Activated CD4-positive, alpha-beta T cell treated with anti-CD3 and anti-CD28 coated beads, Interleukin-2, amount 50 U/mL, for 16 hours (primary cell): ENCODE measurements around the gene NPLOC4.

Source experiments
- DNase-seq: peaks from one replicate; pipeline ENCODE4 v3.0.0-alpha.2; 2020

The NPLOC4 gene

DNA sequence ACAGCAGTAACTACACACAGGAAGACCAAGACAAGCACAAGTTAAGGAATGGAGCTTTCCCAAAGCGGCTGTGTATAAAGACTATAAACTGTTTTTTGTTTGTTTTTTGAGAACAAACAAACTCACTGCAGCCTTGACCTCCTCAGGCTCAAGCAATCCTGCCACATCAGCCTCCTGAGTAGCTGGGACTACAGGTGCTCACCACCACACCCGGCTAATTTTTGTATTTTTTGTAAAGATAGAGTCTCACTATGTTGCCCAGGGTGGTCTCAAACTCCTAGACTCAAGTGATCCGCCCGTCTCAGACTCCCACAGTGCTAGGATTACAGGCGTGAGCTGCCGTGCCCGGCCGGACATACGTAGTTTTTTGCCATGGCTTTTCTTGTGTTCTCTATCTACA is 23.5 kb upstream of the NPLOC4 start:
- no peak for DNase-seq

DNA sequence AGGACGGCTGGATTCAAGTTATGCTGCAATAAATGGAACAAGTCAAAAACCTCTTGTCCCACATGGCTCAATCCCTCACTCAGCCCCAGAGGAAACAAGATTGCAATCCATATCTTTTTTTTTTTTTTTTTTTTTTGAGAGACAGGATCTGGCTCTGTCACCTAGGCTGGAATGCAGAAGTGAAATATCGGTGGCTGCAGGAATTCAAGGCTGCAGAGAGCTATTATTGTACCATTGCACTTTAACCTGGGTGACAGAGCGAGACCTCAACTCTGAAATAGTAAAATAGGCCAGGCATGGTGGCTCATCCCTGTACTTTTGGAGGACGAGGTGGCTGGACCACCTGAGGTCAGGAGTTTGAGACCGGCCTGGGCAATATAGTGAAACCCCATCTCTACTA is 22.1 kb upstream of the NPLOC4 start:
- DNase-seq = no peak

DNA sequence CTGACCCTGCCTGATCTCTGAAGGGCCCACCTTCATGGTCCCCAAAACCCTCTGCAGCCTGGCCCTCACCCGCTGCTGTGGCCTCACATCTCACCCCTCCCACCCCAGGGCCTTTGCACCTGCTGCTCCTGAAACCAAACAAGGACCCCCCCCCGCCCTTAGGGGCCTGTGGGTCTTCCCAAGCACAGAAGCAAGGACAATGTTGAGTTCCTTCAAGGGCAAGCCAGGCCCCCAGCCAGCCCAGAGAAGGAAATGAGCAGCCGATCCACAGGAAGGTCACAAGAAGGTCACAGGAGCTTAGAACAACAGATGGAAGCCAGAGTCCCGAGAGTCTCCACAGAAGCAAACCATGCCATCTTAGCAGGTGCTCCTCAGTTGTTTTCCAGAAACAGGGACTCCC is 19.9 kb upstream of the NPLOC4 start:
- no peak for DNase-seq

DNA sequence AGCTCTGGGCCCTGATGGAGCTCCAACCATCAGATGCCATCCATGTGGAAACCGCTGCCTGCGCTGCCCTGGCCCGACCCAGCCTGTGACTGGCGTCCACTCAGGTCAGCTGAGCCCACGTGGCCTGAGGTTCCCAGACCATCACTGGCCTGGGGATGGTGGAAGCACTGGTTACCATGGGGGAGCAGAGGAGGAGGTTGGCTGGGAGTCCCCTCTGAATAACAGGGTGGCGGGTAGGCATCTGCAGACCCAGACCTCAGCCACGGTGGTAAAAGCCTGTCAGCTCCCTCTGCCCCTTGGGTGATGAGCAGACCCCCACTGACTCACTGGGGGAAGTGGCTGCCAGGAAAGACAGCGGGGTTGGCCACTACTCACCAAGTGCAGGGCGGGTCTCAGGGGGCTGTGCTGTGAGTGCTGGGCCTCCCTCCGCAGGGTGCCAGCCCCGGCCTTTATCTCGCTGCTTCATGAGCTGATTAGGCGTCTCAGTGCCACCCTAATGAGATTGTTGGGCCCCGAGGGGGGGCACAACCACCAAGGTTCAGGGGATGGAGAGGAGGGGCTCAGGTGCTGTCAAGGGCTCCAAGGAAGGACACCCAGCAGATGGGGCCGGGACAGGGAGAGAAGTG is 19.3 kb upstream of the NPLOC4 start, which contains the start of gene PDE6G:
Gene PDE6G (minus strand): TSS at position 425 of the 626 bp plus-strand sequence. CDS start 3,237 bp downstream, outside the sequence.
- DNase-seq = no peak

DNA sequence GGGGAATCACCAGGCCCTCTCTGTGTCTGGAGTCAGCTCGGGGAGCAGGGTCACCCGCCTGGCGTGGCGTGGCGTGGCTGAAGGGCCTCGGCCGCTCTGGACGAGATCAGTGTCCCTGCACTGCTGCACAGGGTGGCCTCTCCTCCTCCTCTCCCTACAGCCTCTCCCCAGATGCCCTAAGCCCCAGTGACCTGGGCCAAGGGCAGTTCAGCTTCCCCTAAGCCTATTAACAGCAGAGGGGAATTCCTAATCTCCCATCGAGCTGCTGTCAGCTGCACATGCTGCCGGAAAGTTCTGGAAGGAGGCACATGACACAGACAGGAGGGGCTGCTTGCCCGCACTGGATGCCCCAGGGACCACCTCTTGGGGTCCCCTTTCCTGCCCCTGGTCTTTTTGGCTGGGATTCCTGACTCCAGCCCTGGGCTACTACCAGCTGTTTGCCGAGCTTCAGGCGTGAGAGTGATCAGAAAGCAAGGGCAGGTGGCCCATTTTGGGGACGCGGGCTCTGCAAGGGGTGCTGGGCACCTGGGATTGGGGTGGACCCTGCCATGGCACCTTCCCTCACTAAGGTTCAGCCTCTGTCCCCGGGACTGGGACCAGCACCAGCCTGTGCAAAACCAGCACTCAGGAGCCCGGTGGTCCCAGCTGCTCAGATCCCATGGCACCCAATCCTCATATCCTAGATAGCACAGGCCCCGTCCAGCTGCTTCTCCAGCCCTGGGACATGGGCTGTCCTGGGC is 18.6 kb upstream of the NPLOC4 start:
- DNase-seq = no peak

DNA sequence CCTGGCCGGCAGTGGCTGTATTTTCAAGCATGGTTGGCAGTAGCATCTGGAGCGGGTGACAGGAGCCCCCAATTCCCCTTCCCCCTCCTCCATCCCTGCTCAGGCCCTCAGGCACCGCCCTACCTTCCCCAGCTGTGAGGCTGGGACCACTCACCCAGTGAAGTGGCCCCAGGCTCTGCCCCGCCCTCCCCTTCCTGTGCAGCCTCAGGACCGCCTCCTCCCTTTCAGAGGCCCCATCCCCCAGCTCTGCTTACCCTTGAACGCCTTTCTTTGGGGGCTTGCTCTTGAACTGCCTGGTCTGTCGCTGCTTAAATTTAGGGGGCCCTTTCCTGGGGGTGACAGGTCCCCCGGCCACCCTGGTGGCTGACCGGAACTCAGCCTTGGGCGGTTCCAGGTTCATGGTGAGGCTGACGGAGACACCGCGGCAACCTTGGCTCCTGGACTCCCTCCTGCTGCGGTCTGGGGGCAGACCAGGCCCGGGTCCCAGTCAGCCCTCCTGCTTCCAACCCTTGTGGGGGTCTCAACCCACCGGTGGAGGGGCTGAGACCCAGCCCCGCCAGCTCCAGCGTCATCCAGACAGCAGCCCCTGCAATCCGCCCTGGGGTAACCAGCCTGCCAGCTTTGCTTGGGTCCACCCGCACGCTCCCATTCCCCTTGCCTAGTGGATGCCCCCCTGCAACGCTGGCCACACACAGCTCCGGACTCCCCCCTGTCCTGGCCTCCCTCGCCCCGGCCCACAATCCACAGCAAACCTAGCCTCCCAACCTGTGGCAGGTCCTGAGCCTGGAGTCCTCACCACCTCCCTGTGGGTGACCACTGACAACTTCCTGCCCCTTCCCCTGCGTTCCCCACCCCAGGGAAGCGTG is 16.2 kb upstream of the NPLOC4 start:
- DNase-seq = no peak

DNA sequence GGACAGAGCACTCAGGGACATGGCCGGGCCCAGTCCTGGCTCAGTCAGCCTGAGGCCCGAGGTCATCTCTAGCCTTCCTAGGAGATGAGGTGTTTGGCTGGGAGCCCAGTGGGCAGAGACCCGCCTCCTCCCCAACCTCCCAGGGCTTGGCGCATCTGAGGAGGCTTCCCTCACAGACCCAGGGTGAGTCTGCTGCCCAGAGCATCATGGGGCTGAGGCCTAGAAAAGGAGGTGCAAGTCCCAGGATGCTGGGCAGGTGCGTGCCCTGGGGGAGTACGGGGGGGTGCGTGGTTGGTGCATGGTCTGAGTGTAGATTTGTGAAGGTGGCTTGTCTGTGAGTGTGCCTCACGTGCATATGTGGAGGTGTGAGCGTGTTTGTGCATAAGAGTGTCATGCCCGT is 14.8 kb upstream of the NPLOC4 start:
- no peak for DNase-seq

DNA sequence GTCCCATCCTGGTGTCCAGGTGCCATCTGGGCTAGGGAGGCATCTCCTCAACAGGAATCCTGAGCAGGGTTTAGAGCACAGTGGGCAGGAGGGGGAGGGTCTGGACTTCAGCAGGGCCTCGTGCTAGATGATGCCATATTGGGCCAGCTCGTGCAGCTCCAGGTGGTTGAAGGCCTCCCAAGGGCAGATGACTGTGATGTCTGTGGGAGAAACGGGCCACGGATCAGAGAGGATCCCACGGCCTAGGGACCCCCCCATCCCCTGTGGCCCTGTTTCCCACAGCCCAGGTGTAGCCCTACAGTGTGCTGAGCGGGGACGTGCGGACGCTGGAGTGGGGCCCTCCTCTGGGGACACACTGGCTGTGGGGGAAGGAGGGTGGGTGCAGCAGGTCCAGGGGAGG is 14.0 kb upstream of the NPLOC4 start:
- no peak for DNase-seq

DNA sequence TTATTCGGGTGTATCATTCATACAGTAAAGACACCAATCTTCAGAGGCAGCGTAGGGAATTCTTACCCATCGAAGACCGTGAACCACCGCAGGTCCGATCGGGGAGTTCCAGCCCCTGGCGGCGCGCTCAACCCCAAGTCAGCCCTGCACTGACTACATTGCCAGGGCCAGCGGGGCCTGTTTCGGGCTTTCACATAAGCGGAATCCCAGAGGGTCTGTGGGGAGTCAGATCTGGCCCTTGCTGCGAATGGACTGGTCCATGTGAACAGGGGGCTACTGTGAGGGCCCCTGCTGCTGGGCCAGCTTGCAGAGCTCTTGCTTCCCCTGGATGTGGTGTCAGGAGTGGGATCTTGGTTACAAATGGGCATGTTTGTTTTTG is 11.8 kb upstream of the NPLOC4 start:
- no peak for DNase-seq

DNA sequence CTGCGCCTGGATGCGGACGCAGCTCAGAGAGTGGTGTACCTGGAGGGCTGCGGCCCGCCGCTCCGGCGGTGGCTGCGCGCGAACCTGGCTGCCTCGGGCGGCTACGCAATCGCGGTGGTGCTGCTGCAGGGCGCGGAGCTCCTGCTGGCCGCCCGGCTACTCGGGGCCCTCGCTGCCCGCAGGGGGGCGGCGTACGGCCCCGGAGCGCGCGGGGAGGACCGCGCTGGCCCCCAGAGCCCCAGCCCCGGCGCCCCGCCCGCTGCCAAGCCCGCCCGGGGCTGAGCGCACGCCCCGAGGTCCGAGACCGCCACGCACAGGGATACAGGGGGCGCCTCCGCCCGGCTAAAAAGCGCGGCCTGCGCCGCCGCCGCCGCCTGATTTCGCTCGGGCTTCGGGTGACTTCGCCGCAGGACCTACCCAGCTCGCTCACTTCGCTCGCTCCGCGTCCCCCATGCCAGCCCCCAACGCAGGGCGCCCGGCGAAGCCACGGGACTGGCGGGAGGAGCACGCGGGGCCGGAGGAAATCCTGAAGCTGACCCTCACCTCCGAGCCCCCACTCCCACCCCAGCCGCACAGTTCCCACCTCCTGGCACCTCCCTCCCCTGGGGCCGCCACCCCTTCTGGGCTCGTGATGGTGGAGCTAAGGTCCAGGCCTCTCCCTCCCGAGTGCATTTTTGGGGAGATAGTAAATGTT is 11.2 kb upstream of the NPLOC4 start:
- no peak for DNase-seq

DNA sequence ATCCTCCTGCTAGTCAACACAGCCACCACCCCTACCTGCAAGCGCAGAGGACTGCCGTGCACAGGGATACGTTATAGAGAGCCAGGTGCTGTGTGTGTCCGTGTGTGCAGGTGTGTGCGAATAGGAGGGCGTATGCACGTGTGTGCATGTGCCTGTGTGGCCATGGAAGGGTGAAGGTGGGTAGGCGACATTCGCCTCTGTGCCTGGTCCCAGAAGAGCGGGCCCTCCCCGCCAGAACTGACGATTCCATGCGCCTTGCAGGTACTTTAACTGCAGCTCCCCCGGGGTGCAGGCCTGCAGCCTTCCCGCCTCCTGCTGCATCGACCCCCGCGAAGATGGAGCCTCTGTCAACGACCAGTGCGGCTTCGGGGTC is 10.7 kb upstream of the NPLOC4 start:
- DNase-seq = no peak

DNA sequence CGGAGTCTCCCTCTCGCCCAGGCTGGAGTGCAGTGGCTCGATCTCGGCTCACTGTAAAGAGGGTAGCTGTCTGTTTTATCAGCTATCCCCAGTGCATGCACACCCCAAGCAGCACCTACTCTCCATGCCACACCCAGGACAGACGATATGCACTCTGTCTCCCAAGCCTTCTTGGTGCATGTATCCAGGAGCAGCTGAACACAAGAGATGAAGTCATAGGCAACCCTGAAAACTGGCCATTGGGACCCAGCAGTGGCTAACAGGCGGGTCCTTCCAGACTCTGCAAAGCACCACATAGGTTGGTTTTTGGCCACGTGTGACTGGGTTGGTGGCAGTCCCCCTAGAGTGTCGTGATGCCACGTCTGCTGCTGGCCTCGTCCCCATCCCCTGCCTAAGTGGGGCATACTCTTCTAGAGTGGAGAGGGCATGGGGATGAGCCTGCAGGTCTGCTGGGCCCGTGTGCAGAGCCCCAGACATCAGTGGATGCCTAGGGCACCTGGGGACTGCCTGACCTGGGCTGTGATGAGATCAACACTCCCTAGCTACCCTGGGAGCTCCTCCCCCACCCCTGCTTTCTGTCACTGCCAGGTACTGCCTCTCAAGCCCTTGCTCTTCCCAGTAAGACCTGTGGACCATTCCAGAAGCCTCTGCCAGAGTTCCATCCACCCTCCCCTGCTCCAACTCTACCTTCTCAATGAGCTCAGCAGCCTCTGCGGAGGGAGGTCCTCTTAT is 10.1 kb upstream of the NPLOC4 start:
- no peak for DNase-seq

DNA sequence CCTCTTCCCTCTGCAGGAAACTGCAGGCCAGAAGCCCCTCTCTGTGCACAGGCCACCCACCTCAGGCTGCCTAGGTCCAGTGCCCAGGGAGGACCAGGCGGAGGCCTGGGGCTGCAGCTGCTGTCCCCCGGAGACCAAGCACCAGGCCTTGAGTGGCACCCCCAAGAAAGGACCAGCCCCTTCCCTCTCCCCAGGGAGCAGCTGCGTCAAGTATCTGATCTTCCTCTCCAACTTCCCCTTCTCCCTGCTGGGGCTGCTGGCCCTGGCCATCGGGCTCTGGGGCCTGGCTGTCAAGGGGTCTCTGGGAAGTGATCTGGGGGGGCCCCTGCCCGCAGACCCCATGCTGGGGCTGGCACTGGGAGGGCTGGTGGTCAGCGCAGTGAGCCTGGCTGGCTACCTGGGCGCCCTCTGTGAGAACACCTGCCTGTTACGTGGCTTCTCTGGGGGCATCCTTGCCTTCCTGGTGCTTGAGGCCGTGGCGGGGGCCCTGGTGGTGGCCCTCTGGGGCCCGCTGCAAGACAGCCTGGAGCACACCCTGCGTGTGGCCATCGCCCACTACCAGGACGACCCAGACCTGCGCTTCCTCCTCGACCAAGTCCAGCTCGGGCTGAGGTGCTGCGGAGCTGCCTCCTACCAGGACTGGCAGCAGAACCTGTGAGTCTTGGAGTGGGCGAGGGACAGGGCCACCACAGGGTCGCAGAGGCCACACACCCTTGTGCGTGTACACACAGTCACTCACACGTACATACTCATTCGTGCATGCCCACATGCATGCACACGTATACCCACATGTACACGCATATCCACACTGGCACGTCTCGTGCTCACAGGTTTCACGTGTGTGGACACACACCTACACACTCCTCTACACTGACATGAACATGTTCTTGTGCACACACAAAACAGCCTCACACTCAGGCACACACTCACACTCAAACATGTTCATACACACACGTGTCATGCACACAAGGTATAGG is 8.4 kb upstream of the NPLOC4 start:
- DNase-seq = no peak

DNA sequence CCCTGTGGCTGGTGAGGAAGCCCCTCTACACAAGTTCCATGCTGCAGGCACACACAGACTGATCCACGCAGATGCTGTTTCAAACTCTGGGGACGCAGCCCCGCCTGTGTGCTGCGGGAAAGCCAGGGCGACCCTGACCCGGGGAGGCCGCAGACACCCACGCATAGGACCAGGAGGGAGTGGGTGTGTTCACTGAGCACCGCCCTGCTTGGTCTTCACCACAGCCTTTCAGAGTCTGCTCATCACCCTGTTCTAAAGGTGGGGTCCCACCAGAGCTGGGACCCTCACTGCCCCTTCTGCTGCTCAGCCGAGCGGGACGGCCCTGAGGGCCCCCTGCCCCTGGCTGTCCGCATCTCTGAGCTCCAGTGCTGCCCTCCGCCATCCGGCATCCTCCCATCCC is 7.6 kb upstream of the NPLOC4 start:
- DNase-seq = no peak

DNA sequence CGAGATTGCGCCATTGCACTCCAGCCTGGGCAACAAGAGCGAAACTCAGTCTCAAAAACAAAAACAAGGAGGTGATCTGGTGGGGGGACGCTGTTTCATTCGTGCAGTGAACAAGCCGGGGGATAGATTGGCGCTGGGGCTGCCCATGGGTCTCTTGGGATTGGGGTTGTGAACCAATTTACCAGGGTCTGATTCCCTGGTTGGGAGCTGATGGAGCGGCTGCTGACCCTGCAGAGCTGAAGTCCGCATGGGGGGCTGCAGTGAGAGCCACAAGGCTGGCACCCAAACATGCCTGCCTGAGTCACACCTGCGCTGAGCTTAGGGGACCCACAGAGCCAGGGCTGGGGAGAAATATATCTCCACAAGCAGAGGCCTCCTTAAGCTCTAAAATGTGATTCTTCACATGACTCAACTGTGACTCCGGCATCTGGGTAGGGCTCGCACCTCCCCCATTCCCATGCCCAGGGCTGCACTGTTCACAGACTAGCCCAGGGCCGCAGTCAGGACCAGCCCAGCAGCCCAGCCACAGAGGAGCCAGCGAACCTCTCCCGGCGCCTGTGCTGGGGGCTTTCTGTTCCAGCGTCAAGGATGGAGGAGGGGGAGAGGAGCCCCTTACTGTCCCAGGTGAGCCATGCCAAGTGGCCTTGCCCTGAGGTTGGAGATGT is 5.0 kb upstream of the NPLOC4 start:
- DNase-seq = no peak

DNA sequence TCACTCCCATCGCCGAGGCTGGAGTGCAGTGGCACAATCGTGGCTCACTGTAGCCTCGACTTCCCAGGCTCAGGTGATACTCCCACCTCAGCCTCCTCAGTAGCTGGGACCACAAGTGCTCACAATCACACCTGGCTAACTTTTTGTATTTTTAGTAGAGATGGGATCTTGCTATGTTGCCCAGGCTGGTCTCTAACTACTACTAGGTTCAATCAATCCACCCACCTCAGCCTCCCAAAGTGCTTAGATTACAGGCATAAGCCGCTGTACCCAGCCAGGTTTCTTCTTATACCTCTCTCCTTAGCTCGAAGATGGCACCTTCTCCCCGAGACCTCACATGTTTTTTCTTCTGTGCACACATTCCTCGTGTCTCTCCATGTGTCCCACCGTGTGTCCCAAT is 3.1 kb upstream of the NPLOC4 start:
- DNase-seq = no peak

DNA sequence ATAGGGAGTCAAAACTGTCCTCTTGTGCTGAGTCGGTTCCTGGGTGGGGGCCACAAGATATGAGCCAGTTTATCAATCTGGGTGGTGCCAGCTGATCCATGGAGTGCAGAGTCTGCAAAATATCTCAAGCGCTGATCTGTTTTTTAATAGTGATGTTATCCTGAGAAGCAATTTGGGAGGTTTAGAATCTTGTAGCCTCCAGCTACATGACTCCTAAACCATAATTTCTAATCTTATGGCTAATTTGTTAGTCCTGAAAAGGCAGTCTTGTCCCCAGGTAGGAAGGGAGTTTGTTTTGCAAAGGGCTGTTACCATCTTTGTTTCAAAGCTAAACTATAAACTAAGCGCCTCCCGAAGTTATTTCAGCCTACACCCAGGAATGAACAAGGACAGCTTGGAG is 1.8 kb upstream of the NPLOC4 start:
- no peak for DNase-seq

DNA sequence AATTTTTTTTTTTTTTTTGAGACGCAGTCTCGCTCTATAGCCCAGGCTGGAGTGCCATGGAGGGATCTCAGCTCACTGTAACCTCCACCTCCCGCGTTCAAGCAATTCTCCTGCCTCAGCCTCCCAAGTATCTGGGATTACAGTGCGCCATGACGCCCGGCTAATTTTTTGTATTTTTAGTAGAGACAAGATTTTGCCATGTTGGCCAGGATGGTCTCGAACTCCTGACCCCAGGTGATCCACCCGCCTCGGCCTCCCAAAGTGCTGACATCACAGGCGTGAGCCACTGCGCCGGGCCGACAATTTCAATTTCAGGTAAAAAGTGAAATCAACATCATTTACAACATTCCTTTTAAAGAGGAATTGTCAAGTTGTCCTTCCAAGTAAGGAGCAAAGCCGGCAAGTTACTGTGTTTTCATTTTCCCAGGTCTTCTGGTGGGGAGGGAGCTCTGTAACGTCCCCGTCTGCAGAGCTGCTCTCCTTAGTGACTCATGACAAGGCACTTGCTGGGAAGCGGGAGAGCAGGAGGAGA is 873 bp downstream of the NPLOC4 start:
- DNase-seq = peak; percentile 18

DNA sequence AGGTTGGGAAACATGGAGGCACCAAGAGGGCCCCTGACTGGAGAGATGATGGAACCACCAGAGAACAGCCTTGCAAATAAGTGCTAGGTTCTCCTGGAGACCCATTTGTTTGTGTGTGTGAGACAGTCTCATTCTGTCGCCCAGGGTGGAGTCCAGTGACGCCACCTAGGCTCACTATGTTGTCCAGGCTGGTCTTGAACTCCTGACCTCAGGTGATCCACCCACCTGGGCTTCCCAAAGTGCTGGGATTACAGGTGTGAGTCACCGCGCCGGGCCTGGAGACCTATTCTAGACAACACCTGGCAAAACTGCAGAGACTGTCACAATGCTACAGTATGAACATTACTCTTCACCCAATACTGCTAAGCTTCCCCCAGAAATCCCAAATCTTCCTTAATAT is 1.5 kb downstream of the NPLOC4 start:
- DNase-seq = no peak

DNA sequence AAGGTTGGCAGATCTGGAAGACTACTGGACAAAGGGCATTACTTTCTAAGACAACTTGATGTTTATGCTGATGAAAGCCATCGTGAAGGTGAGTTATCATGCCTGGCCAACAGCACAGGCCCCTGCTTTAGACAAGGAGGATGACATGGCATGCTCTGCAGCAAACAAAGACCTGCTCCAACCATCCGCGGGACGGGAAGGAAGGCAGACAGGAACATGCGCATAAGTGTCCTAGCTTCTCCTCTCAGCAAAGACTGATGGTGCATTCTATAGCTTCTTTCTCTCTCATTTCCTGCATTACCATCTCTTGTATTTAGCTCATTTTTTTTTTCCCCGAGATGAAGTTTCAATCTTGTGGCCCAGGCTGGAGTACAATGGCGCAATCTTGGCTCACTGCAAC is 5.4 kb downstream of the NPLOC4 start:
- no peak for DNase-seq

DNA sequence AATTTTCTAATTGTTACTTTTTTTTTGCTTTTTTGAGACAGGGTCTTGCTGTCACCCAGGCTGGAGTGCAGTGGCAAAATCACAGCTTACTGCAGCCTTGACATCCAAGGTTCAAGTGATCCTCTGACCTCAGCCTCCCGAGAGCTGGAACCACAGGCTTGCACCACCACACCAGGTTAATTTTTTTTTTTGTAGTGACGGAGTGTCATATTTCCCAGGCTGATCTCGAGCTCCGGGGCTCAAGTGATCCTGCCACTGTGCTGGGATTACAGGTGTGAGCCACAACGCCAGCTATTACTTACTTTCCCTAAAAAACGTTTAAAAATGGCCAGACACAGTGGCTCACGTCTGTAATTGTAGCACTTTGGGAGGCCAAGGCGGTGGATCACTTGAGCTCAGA is 6.6 kb downstream of the NPLOC4 start:
- no peak for DNase-seq
